HepG2 (cell line): Measurements from ENCODE around the gene INO80B. TPM values are rescaled to one million over a fixed set of nuclear protein-coding genes. Genes with fewer than 3 reads are reported as not detected.

ENCODE experiments used
- AGO2 ChIP-seq: fragments of 200-400 bp; formaldehyde crosslinking; optimal IDR thresholded peaks from 2 replicates; pipeline ENCODE3; 2017; ENCODE audit warnings: mild to moderate bottlenecking, low read depth, low read length, moderate library complexity
- EZH2 ChIP-seq: conservative IDR thresholded peaks from 2 replicates; pipeline ENCODE4 v1.6.1; 2012; ENCODE audit warnings: mild to moderate bottlenecking, low read depth, low read length, moderate library complexity
- HINFP ChIP-seq: sonication (generic); formaldehyde crosslinking; IDR thresholded peaks from 2 replicates; pipeline ENCODE4 v1.4.0; 2020; ENCODE audit warnings: low read depth, mild to moderate bottlenecking, missing genetic modification reagents
- KLF13 ChIP-seq: sonication (generic); formaldehyde crosslinking; IDR thresholded peaks from 2 replicates; pipeline ENCODE4 v1.4.0; 2020; ENCODE audit warnings: mild to moderate bottlenecking, missing genetic modification reagents
- PHF8 ChIP-seq: sonication (generic); formaldehyde crosslinking; IDR thresholded peaks from 2 replicates; pipeline ENCODE4 v1.5.0; 2020; ENCODE audit warnings: missing genetic modification reagents
- POLR2AphosphoS2 ChIP-seq: IDR thresholded peaks from 2 replicates; pipeline ENCODE4 v1.6.1; 2011; ENCODE audit warnings: low read depth, low read length, improper control_type of control experiment
- REXO4 ChIP-seq: sonication (generic); formaldehyde crosslinking; IDR thresholded peaks from 2 replicates; pipeline ENCODE4 v1.8.0; 2022; ENCODE audit warnings: missing genetic modification reagents, mild to moderate bottlenecking, borderline replicate concordance
- SP4 ChIP-seq: sonication (generic); formaldehyde crosslinking; IDR thresholded peaks from 2 replicates; pipeline ENCODE4 v1.8.1; 2023; ENCODE audit warnings: mild to moderate bottlenecking, missing genetic modification reagents
- ZNF34 ChIP-seq: sonication (generic); formaldehyde crosslinking; IDR thresholded peaks from 2 replicates; pipeline ENCODE4 v1.4.0; 2020; ENCODE audit warnings: mild to moderate bottlenecking, missing genetic modification reagents, borderline replicate concordance
- polyA plus RNA-seq, 8 experiments: library from polyadenylated mRNA; depleted of rRNA in 3 of 8; stranded (reverse) in 7 of 8; unstranded in 1 of 8; fragments of >200 nt; fragmentation: Illumina TruSeq in 4 of 8; extraction: Trizol in 4 of 8; gene quantifications; 2 replicates each; pipeline versions ENCODE4 v1.2.1 to v1.2.3, GENCODE V29; 2011 to 2016; ENCODE audit warnings: low read depth in 4 of 8, missing spikeins in 1 of 8, mixed read lengths in 1 of 8; ENCODE audit not compliant: insufficient read depth in 1 of 8
- total RNA-seq, 5 experiments: library from RNA; depleted of rRNA; stranded (reverse); fragments of >200 nt; fragmentation: Illumina TruSeq; extraction: Trizol; gene quantifications; 2 replicates each; pipeline ENCODE4 v1.2.3, GENCODE V29; 2016; ENCODE audit warnings: low read depth in 1 of 5
- TF ChIP-seq, protein P1 (sequence below): sonication (generic); formaldehyde crosslinking; IDR thresholded peaks from 2 replicates; pipeline ENCODE4 v1.5.1; 2020; ENCODE audit warnings: mild to moderate bottlenecking, missing genetic modification reagents, moderate library complexity
- TF ChIP-seq, protein P2 (sequence below): sonication (generic); formaldehyde crosslinking; IDR thresholded peaks from 2 replicates; pipeline ENCODE4 v1.8.1; 2023; ENCODE audit warnings: mild to moderate bottlenecking, inconsistent platforms, moderate library complexity, missing genetic modification reagents, borderline replicate concordance
- TF ChIP-seq, protein P3 (sequence below): sonication (generic); formaldehyde crosslinking; IDR thresholded peaks from 2 replicates; pipeline ENCODE4 v1.5.0; 2020; ENCODE audit warnings: mild to moderate bottlenecking, missing genetic modification reagents, moderate library complexity
- TF ChIP-seq, protein P4 (sequence below): sonication (generic); formaldehyde crosslinking; IDR thresholded peaks from 2 replicates; pipeline ENCODE4 v1.4.0; 2020; ENCODE audit warnings: missing genetic modification reagents, borderline replicate concordance
- TF ChIP-seq, protein P5 (sequence below): IDR thresholded peaks from 2 replicates; pipeline ENCODE4 v1.6.1; 2016; ENCODE audit warnings: missing genetic modification reagents, missing compliant biosample characterization

Gene INO80B
- total and polyA plus RNA-seq, 2 of the 13 experiments (the other 11 are each of a cell fraction or from before 2014, with no cell fraction given) = 6.2 to 14.5 TPM

- TF ChIP-seq HINFP (CRISPR knock-in tag) (0 out of 2 replicates have a peak, but pooled peaks have one; percentile 18), EZH2 (no peak), REXO4 (CRISPR knock-in tag) (0 out of 2 replicates have a peak, but pooled peaks have one; percentile 49), PHF8 (CRISPR knock-in tag) (peak; percentile 15; the same call in 1 of the 2 replicates), KLF13 (CRISPR knock-in tag) (no peak), POLR2AphosphoS2 (no peak), ZNF34 (CRISPR knock-in tag) (no peak), SP4 (CRISPR knock-in tag) (peak; percentile 58; the same call in 1 of the 2 replicates), AGO2 (peak; percentile 97)
- TF ChIP-seq, protein P1, sequence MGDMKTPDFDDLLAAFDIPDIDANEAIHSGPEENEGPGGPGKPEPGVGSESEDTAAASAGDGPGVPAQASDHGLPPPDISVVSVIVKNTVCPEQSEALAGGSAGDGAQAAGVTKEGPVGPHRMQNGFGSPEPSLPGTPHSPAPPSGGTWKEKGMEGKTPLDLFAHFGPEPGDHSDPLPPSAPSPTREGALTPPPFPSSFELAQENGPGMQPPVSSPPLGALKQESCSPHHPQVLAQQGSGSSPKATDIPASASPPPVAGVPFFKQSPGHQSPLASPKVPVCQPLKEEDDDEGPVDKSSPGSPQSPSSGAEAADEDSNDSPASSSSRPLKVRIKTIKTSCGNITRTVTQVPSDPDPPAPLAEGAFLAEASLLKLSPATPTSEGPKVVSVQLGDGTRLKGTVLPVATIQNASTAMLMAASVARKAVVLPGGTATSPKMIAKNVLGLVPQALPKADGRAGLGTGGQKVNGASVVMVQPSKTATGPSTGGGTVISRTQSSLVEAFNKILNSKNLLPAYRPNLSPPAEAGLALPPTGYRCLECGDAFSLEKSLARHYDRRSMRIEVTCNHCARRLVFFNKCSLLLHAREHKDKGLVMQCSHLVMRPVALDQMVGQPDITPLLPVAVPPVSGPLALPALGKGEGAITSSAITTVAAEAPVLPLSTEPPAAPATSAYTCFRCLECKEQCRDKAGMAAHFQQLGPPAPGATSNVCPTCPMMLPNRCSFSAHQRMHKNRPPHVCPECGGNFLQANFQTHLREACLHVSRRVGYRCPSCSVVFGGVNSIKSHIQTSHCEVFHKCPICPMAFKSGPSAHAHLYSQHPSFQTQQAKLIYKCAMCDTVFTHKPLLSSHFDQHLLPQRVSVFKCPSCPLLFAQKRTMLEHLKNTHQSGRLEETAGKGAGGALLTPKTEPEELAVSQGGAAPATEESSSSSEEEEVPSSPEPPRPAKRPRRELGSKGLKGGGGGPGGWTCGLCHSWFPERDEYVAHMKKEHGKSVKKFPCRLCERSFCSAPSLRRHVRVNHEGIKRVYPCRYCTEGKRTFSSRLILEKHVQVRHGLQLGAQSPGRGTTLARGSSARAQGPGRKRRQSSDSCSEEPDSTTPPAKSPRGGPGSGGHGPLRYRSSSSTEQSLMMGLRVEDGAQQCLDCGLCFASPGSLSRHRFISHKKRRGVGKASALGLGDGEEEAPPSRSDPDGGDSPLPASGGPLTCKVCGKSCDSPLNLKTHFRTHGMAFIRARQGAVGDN = peak; percentile 40; the same call in 1 of the 2 replicates
- TF ChIP-seq, protein P2, sequence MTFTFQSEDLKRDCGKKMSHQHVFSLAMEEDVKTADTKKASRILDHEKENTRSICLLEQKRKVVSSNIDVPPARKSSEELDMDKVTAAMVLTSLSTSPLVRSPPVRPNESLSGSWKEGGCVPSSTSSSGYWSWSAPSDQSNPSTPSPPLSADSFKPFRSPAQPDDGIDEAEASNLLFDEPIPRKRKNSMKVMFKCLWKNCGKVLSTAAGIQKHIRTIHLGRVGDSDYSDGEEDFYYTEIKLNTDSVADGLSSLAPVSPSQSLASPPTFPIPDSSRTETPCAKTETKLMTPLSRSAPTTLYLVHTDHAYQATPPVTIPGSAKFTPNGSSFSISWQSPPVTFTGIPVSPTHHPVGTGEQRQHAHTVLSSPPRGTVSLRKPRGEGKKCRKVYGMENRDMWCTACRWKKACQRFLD = no peak
- TF ChIP-seq, protein P3, sequence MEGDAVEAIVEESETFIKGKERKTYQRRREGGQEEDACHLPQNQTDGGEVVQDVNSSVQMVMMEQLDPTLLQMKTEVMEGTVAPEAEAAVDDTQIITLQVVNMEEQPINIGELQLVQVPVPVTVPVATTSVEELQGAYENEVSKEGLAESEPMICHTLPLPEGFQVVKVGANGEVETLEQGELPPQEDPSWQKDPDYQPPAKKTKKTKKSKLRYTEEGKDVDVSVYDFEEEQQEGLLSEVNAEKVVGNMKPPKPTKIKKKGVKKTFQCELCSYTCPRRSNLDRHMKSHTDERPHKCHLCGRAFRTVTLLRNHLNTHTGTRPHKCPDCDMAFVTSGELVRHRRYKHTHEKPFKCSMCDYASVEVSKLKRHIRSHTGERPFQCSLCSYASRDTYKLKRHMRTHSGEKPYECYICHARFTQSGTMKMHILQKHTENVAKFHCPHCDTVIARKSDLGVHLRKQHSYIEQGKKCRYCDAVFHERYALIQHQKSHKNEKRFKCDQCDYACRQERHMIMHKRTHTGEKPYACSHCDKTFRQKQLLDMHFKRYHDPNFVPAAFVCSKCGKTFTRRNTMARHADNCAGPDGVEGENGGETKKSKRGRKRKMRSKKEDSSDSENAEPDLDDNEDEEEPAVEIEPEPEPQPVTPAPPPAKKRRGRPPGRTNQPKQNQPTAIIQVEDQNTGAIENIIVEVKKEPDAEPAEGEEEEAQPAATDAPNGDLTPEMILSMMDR = peak; percentile 64
- TF ChIP-seq, protein P4, sequence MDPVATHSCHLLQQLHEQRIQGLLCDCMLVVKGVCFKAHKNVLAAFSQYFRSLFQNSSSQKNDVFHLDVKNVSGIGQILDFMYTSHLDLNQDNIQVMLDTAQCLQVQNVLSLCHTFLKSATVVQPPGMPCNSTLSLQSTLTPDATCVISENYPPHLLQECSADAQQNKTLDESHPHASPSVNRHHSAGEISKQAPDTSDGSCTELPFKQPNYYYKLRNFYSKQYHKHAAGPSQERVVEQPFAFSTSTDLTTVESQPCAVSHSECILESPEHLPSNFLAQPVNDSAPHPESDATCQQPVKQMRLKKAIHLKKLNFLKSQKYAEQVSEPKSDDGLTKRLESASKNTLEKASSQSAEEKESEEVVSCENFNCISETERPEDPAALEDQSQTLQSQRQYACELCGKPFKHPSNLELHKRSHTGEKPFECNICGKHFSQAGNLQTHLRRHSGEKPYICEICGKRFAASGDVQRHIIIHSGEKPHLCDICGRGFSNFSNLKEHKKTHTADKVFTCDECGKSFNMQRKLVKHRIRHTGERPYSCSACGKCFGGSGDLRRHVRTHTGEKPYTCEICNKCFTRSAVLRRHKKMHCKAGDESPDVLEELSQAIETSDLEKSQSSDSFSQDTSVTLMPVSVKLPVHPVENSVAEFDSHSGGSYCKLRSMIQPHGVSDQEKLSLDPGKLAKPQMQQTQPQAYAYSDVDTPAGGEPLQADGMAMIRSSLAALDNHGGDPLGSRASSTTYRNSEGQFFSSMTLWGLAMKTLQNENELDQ (CRISPR knock-in tag) = no peak
- TF ChIP-seq, protein P5, sequence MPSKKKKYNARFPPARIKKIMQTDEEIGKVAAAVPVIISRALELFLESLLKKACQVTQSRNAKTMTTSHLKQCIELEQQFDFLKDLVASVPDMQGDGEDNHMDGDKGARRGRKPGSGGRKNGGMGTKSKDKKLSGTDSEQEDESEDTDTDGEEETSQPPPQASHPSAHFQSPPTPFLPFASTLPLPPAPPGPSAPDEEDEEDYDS = no peak
Measured at GRCh38 chr2:74461187-74462053, 6.5 kb downstream of the INO80B start (continued).
